Endothelial cell of umbilical vein (primary cell): ENCODE results near the gene SH3BP1. TPM values are rescaled to one million over a fixed set of nuclear protein-coding genes. Genes with fewer than 3 reads are reported as not detected.

ENCODE experiments used
- BruUV-seq: library from RNA; stranded (reverse); fragments of 400-500 nt; replicated peaks from 2 replicates; lab custom pipeline; 2021; lab: Mats Ljungman, UMichigan
- CTCF ChIA-PET: fragments of 300-600, 350-600 bp; sonication (Branson Sonifier 250); formaldehyde crosslinking; loops from one replicate; lab custom pipeline; 2021; ENCODE audit warnings: antibody characterized with exemption, inconsistent platforms; lab: Charles Lee
- POLR2A ChIA-PET: fragments of 300-600, 350-600 bp; sonication (Branson Sonifier 250); formaldehyde crosslinking; loops from one replicate; lab custom pipeline; 2021; ENCODE audit warnings: antibody characterized with exemption, inconsistent platforms; lab: Charles Lee
- DNase-seq: peaks from one replicate; pipeline ENCODE4 v3.0.0-alpha.2; 2011; ENCODE audit warnings: low read depth, low spot score
- FAIRE-seq: peaks from 2 replicates; lab custom pipeline; 2011; peaks lifted over from hg19 to GRCh38; lab: Jason Lieb, UNC
- H2AFZ ChIP-seq: 2 replicates; pipeline ENCODE4 v1.6.0; 2012; ENCODE audit warnings: low read depth, low read length, control low read depth, inconsistent platforms
- H3K27ac ChIP-seq: 2 replicates; pipeline ENCODE4 v1.5.1; 2011; ENCODE audit warnings: low read depth, mild to moderate bottlenecking, control low read depth, low read length, moderate library complexity; ENCODE audit not compliant: insufficient read depth
- H3K27me3 ChIP-seq, 2 experiments: 2 replicates each; pipeline versions ENCODE4 v1.6.0 to v1.6.1; 2011; ENCODE audit warnings: low read length in 2 of 2, mixed read lengths in 1 of 2; ENCODE audit not compliant: control insufficient read depth in 2 of 2, insufficient read depth in 2 of 2
- H3K36me3 ChIP-seq, 2 experiments: 2 replicates in 1 of 2; 3 replicates in 1 of 2; pipeline ENCODE4 v1.5.1; 2011; ENCODE audit warnings: low read length in 2 of 2, mild to moderate bottlenecking in 1 of 2, moderate library complexity in 1 of 2; ENCODE audit not compliant: control insufficient read depth in 2 of 2, insufficient read depth in 2 of 2; ENCODE audit errors: extremely low read depth in 1 of 2
- H3K4me1 ChIP-seq: 3 replicates; pipeline ENCODE4 v1.5.1; 2011; ENCODE audit warnings: mild to moderate bottlenecking, low read length; ENCODE audit not compliant: control insufficient read depth, insufficient read depth; ENCODE audit errors: extremely low read depth
- H3K4me2 ChIP-seq: 2 replicates; pipeline ENCODE4 v1.6.1; 2011; ENCODE audit warnings: low read length, control low read depth, mixed read lengths; ENCODE audit not compliant: insufficient read depth
- H3K4me3 ChIP-seq, 3 experiments: fragments of 200-600 bp in 1 of 3; sonication (generic), shearing (Covaris generic) in 1 of 3; replicated peaks in 1 of 3; 2 replicates each; pipeline ENCODE4 v1.5.1; 2011 to 2016; ENCODE audit warnings: control low read depth in 3 of 3, low read length in 3 of 3, mild to moderate bottlenecking in 2 of 3, inconsistent platforms in 1 of 3, low read depth in 1 of 3, moderate library complexity in 1 of 3; ENCODE audit not compliant: insufficient read depth in 1 of 3
- H3K79me2 ChIP-seq: 2 replicates; pipeline ENCODE4 v1.6.0; 2012; ENCODE audit warnings: low read length, inconsistent platforms; ENCODE audit not compliant: control insufficient read depth, insufficient read depth
- H3K9ac ChIP-seq: replicated peaks from 2 replicates; pipeline ENCODE3; 2011; ENCODE audit warnings: low read length, control low read depth; ENCODE audit not compliant: insufficient read depth; ENCODE audit errors: extremely low read depth
- H3K9me1 ChIP-seq: replicated peaks from 3 replicates; pipeline ENCODE4 v1.6.0; 2011; ENCODE audit warnings: mild to moderate bottlenecking, low read length; ENCODE audit not compliant: control insufficient read depth, insufficient read depth; ENCODE audit errors: extremely low read depth
- H3K9me3 ChIP-seq: replicated peaks from 2 replicates; pipeline ENCODE4 v1.5.1; 2012; ENCODE audit warnings: low read length, inconsistent platforms; ENCODE audit not compliant: control insufficient read depth, insufficient read depth
- H4K20me1 ChIP-seq: replicated peaks from 2 replicates; pipeline ENCODE3; 2011; ENCODE audit warnings: mild to moderate bottlenecking, low read length; ENCODE audit not compliant: control insufficient read depth, insufficient read depth; ENCODE audit errors: extremely low read depth
- CTCF ChIP-seq, 2 donors: IDR thresholded peaks; 1 replicate in 1 of 2; 2 replicates in 1 of 2; pipeline ENCODE4 v1.5.1; 2011; ENCODE audit warnings: low read length in 2 of 2, mild to moderate bottlenecking in 2 of 2, moderate library complexity in 2 of 2, control low read depth in 1 of 2, inconsistent platforms in 1 of 2, low read depth in 1 of 2; ENCODE audit not compliant: insufficient read depth in 1 of 2; ENCODE audit errors: extremely low read depth in 1 of 2
- EZH2 ChIP-seq: IDR thresholded peaks from 2 replicates; pipeline ENCODE4 v1.6.1; 2012; ENCODE audit warnings: borderline replicate concordance, low read depth, mild to moderate bottlenecking, moderate library complexity, low read length, inconsistent platforms; ENCODE audit not compliant: severe bottlenecking
- GATA2 ChIP-seq: IDR thresholded peaks from 2 replicates; pipeline ENCODE4 v1.7.0; 2011; ENCODE audit warnings: low read depth, mild to moderate bottlenecking, moderate library complexity, mixed read lengths, low read length; ENCODE audit not compliant: insufficient read length, insufficient read depth
- JUN ChIP-seq: IDR thresholded peaks from 2 replicates; pipeline ENCODE4 v1.6.1; 2011; ENCODE audit warnings: borderline replicate concordance, low read depth; ENCODE audit not compliant: insufficient read length, insufficient read depth
- MAX ChIP-seq: IDR thresholded peaks from 2 replicates; pipeline ENCODE4 v1.6.1; 2011; ENCODE audit not compliant: insufficient read depth, insufficient read length
- MYC ChIP-seq: IDR thresholded peaks from one replicate; pipeline ENCODE4 v1.6.1; 2011; ENCODE audit warnings: mild to moderate bottlenecking, low read depth, low read length
- POLR2A ChIP-seq: IDR thresholded peaks from 2 replicates; pipeline ENCODE4 v1.6.1; 2012; ENCODE audit warnings: low read depth, mild to moderate bottlenecking, control low read depth, low read length
- POLR2AphosphoS5 ChIP-seq: IDR thresholded peaks from 2 replicates; pipeline ENCODE4 v1.6.1; 2012; ENCODE audit warnings: low read depth, mild to moderate bottlenecking, control low read depth, low read length, moderate library complexity; ENCODE audit not compliant: insufficient read depth
- dilution Hi-C: fragments of 300-500 bp; cut with MboI; formaldehyde crosslinking; loops from one replicate; pipeline ENCODE4 v1.15.0; 2019; ENCODE audit warnings: low sequenced_read_pairs; ENCODE audit not compliant: extremely low pct_ligation_motif_present
- intact Hi-C: fragments of 100-400 bp; cut with micrococcal nuclease; formaldehyde crosslinking; loops from one replicate; pipeline ENCODE4 v1.10.0; 2022
- polyA plus RNA-seq, 4 experiments: library from polyadenylated mRNA; depleted of rRNA in 3 of 4; stranded (reverse) in 3 of 4; unstranded in 1 of 4; fragments of >200 nt; gene quantifications; 2 replicates each; pipeline versions ENCODE4 v1.2.1 to v1.2.3, GENCODE V29; 2011 to 2012; ENCODE audit warnings: missing spikeins in 1 of 4
- total RNA-seq: library from RNA; stranded (reverse); gene quantifications from 2 replicates; pipeline ENCODE4 v1.2.3, GENCODE V29; 2021

SH3BP1 gene
- total and polyA plus RNA-seq, 2 donors (not counting 3 experiments of a cell fraction or from before 2014, with no cell fraction given) = 2.3 to 4.3 TPM

GRCh38 chr22:37619991-37620390 is 19.5 kb upstream of the SH3BP1 start:
- Histone ChIP-seq H3K9me3 (no peaks in the 10 kb centered on the region), H3K27ac (no peak overlapping the region), H3K27me3 (no peaks in the 10 kb centered on the region), H3K79me2 (no peaks in the 10 kb centered on the region), H3K4me2 (no peak overlapping the region), H4K20me1 (no peaks in the 10 kb centered on the region), H2AFZ (no peak overlapping the region), H3K4me1 (no peaks in the 10 kb centered on the region), H3K36me3 (peaks cover 8 to 24% of the 10 kb centered on the region in 2 experiments), H3K9me1 (no peaks in the 10 kb centered on the region), H3K4me3 (no peak overlapping the region), H3K9ac (no peak overlapping the region)
- ChIA-PET CTCF (interaction anchor here (1.1 to 5.0 kb wide), 5 partner anchors 11 to 243 kb away, joined by 3 to 16 read pairs (median 12); partner anchors contain the start of gene GGA1), POLR2A (no interaction called here)
- no peak for DNase-seq
- dilution Hi-C loops (no loop called here), intact Hi-C loops (no loop called here)
- BruUV-seq = no TSS peak
- FAIRE-seq = no peak
- TF ChIP-seq POLR2AphosphoS5 (no peak), POLR2A (no peak), JUN (no peak), MAX (no peak), MYC (no peak), EZH2 (no peak), CTCF (IDR thresholded peaks at IDR 0.05; ENCODE audit: extremely low read depth in 1 of 2, insufficient read depth in 1 of 2, low read depth in 1 of 2, low read length in 2 of 2) (no peak), GATA2 (no peak)
